HepG2 (cell line): ENCODE data around the gene FOXE3. TPM values are rescaled to one million over a fixed set of nuclear protein-coding genes. Genes with fewer than 3 reads are reported as not detected.

Source experiments
- ATF3 ChIP-seq: sonication (generic); formaldehyde crosslinking; IDR thresholded peaks from 2 replicates; pipeline ENCODE4 v1.4.0; 2020; ENCODE audit warnings: missing genetic modification reagents
- CSRNP1 ChIP-seq: sonication (generic); formaldehyde crosslinking; IDR thresholded peaks from 2 replicates; pipeline ENCODE4 v1.8.1; 2023; ENCODE audit warnings: mild to moderate bottlenecking, missing genetic modification reagents
- MXD3 ChIP-seq: IDR thresholded peaks from 2 replicates; pipeline ENCODE4 v1.6.1; 2016; ENCODE audit warnings: mild to moderate bottlenecking, missing biosample characterization, missing genetic modification reagents
- NPAS2 ChIP-seq: sonication (generic); formaldehyde crosslinking; IDR thresholded peaks from 2 replicates; pipeline ENCODE4 v1.8.0; 2022; ENCODE audit warnings: mild to moderate bottlenecking, missing genetic modification reagents, borderline replicate concordance
- NR2F6 ChIP-seq, 2 experiments: IDR thresholded peaks; 2 replicates each; pipeline ENCODE4 v1.6.1; 2016; ENCODE audit warnings: antibody characterized with exemption in 1 of 2, mild to moderate bottlenecking in 1 of 2
- ZBTB37 ChIP-seq: sonication (generic); formaldehyde crosslinking; IDR thresholded peaks from 2 replicates; pipeline ENCODE4 v1.4.0; 2020; ENCODE audit warnings: mild to moderate bottlenecking, missing genetic modification reagents
- ZNF446 ChIP-seq: sonication (generic); formaldehyde crosslinking; IDR thresholded peaks from 2 replicates; pipeline ENCODE4 v1.5.0; 2020; ENCODE audit warnings: mild to moderate bottlenecking, missing genetic modification reagents
- ZNF646 ChIP-seq: sonication (generic); formaldehyde crosslinking; IDR thresholded peaks from 2 replicates; pipeline ENCODE4 v1.9.0; 2021; ENCODE audit warnings: mild to moderate bottlenecking, missing genetic modification reagents
- polyA plus RNA-seq, 8 experiments: library from polyadenylated mRNA; depleted of rRNA in 3 of 8; stranded (reverse) in 7 of 8; unstranded in 1 of 8; fragments of >200 nt; fragmentation: Illumina TruSeq in 4 of 8; extraction: Trizol in 4 of 8; gene quantifications; 2 replicates each; pipeline versions ENCODE4 v1.2.1 to v1.2.3, GENCODE V29; 2011 to 2016; ENCODE audit warnings: low read depth in 4 of 8, missing spikeins in 1 of 8, mixed read lengths in 1 of 8; ENCODE audit not compliant: insufficient read depth in 1 of 8
- total RNA-seq, 5 experiments: library from RNA; depleted of rRNA; stranded (reverse); fragments of >200 nt; fragmentation: Illumina TruSeq; extraction: Trizol; gene quantifications; 2 replicates each; pipeline ENCODE4 v1.2.3, GENCODE V29; 2016; ENCODE audit warnings: low read depth in 1 of 5
- TF ChIP-seq, protein P1 (sequence below): sonication (generic); formaldehyde crosslinking; conservative IDR thresholded peaks from 2 replicates; pipeline ENCODE4 v1.4.0; 2020; ENCODE audit warnings: missing genetic modification reagents
- TF ChIP-seq, protein P2 (sequence below): IDR thresholded peaks from 2 replicates; pipeline ENCODE4 v1.6.1; 2016; ENCODE audit warnings: missing compliant biosample characterization, missing genetic modification reagents, borderline replicate concordance
- TF ChIP-seq, protein P3 (sequence below): sonication (generic); formaldehyde crosslinking; IDR thresholded peaks from 2 replicates; pipeline ENCODE4; 2020; ENCODE audit warnings: missing genetic modification reagents, mild to moderate bottlenecking, borderline replicate concordance

The FOXE3 gene
- total and polyA plus RNA-seq, 2 of the 13 experiments (the other 11 are each of a cell fraction or from before 2014, with no cell fraction given) = not detected

GRCh38 chr1:47390843-47391242 is 25.2 kb upstream of the FOXE3 start (continued):
- TF ChIP-seq, protein P1, sequence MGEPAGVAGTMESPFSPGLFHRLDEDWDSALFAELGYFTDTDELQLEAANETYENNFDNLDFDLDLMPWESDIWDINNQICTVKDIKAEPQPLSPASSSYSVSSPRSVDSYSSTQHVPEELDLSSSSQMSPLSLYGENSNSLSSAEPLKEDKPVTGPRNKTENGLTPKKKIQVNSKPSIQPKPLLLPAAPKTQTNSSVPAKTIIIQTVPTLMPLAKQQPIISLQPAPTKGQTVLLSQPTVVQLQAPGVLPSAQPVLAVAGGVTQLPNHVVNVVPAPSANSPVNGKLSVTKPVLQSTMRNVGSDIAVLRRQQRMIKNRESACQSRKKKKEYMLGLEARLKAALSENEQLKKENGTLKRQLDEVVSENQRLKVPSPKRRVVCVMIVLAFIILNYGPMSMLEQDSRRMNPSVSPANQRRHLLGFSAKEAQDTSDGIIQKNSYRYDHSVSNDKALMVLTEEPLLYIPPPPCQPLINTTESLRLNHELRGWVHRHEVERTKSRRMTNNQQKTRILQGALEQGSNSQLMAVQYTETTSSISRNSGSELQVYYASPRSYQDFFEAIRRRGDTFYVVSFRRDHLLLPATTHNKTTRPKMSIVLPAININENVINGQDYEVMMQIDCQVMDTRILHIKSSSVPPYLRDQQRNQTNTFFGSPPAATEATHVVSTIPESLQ = no peak
- TF ChIP-seq ATF3 (CRISPR knock-in tag) = no peak
- TF ChIP-seq NPAS2 (CRISPR knock-in tag) = no peak
- no peak for TF ChIP-seq ZNF446 (CRISPR knock-in tag)
- TF ChIP-seq, protein P2, sequence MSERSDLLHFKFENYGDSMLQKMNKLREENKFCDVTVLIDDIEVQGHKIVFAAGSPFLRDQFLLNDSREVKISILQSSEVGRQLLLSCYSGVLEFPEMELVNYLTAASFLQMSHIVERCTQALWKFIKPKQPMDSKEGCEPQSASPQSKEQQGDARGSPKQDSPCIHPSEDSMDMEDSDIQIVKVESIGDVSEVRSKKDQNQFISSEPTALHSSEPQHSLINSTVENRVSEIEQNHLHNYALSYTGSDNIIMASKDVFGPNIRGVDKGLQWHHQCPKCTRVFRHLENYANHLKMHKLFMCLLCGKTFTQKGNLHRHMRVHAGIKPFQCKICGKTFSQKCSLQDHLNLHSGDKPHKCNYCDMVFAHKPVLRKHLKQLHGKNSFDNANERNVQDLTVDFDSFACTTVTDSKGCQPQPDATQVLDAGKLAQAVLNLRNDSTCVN = no peak
- TF ChIP-seq MXD3 = no peak
- no peak for TF ChIP-seq ZNF646 (CRISPR knock-in tag)
- TF ChIP-seq, protein P3, sequence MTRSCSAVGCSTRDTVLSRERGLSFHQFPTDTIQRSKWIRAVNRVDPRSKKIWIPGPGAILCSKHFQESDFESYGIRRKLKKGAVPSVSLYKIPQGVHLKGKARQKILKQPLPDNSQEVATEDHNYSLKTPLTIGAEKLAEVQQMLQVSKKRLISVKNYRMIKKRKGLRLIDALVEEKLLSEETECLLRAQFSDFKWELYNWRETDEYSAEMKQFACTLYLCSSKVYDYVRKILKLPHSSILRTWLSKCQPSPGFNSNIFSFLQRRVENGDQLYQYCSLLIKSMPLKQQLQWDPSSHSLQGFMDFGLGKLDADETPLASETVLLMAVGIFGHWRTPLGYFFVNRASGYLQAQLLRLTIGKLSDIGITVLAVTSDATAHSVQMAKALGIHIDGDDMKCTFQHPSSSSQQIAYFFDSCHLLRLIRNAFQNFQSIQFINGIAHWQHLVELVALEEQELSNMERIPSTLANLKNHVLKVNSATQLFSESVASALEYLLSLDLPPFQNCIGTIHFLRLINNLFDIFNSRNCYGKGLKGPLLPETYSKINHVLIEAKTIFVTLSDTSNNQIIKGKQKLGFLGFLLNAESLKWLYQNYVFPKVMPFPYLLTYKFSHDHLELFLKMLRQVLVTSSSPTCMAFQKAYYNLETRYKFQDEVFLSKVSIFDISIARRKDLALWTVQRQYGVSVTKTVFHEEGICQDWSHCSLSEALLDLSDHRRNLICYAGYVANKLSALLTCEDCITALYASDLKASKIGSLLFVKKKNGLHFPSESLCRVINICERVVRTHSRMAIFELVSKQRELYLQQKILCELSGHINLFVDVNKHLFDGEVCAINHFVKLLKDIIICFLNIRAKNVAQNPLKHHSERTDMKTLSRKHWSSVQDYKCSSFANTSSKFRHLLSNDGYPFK (CRISPR knock-in tag) = no peak
- TF ChIP-seq NR2F6 (IDR thresholded peaks at IDR 0.05) = peak; percentile 87
- peak; percentile 78 for TF ChIP-seq NR2F6 (CRISPR knock-in tag; IDR thresholded peaks at IDR 0.05)
- TF ChIP-seq CSRNP1 = no peak
- no peak for TF ChIP-seq ZBTB37 (CRISPR knock-in tag)
